ENCODE results near the gene BCL2A1. TPM values are rescaled to one million over a fixed set of nuclear protein-coding genes. Genes with fewer than 3 reads are reported as not detected.

The BCL2A1 gene
- total RNA-seq, 1 experiment from 2014 or later, result 16.9 TPM

DNA sequence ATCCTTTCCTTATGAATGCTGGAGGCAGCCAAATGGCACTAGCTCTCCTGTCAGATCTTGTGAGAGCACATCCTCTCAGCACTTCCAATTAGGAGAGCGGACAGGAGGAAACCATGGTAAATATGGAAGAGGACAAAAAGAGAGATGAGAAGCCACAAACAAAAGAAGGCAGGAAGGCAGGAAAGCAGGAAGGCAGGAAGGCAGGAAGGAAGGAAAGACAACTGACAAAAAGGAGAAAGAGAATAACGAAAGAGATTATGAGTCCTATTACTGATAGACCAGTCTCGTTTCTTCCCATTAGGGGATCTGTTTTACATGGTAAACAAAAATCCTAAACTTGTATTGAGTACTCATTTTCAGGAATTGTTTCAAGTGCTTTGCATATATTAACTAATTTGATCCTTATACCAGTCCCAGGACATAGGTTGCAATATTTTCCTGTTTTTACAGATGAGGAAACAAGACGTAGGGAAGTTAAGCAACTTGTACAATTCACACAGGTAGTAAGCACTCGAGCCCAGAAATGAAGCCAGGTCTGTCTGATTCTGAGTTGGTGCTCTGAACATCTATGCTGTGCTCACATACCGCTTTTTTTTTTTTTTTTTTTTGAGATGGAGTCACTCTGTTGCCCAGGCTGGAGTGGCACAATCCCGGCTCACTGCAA is 4.2 kb downstream of the BCL2A1 start:
- H3K9ac ChIP-seq (ENCODE audit: low read length), result peak overlapping the region; percentile 81
- H3K4me3 ChIP-seq (ENCODE audit: low read length), result no peak overlapping the region; the same call in 1 of the 2 replicates
- no peaks in the 10 kb centered on the region for H3K27me3 ChIP-seq (ENCODE audit: low read length)
- H2AFZ ChIP-seq (ENCODE audit: low read length), result no peak overlapping the region
- peaks cover 35% of the 10 kb centered on the region for H3K4me1 ChIP-seq (ENCODE audit: insufficient read depth, low read length)
- TF ChIP-seq EZH2 (IDR thresholded peaks at IDR 0.05; ENCODE audit: low read length, unreplicated experiment) (no peak), EZH2phosphoT487 (IDR thresholded peaks at IDR 0.05; ENCODE audit: borderline replicate concordance, low read length) (no peak)
- TF ChIP-seq, protein P1, sequence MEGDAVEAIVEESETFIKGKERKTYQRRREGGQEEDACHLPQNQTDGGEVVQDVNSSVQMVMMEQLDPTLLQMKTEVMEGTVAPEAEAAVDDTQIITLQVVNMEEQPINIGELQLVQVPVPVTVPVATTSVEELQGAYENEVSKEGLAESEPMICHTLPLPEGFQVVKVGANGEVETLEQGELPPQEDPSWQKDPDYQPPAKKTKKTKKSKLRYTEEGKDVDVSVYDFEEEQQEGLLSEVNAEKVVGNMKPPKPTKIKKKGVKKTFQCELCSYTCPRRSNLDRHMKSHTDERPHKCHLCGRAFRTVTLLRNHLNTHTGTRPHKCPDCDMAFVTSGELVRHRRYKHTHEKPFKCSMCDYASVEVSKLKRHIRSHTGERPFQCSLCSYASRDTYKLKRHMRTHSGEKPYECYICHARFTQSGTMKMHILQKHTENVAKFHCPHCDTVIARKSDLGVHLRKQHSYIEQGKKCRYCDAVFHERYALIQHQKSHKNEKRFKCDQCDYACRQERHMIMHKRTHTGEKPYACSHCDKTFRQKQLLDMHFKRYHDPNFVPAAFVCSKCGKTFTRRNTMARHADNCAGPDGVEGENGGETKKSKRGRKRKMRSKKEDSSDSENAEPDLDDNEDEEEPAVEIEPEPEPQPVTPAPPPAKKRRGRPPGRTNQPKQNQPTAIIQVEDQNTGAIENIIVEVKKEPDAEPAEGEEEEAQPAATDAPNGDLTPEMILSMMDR (conservative IDR thresholded peaks at IDR 0.05; ENCODE audit: low read depth, low read length), result no peak
- no peaks in the 10 kb centered on the region for H3K9me3 ChIP-seq (ENCODE audit: low read length)
- ATAC-seq, result no peak
- no peaks in the 10 kb centered on the region for H3K36me3 ChIP-seq (ENCODE audit: low read depth, low read length)
- CTCF ChIA-PET, result no interaction called here
- DNase-seq, result no peak
- BruUV-seq (replicated peaks), result no TSS peak
- POLR2A ChIA-PET (ENCODE audit: unreplicated experiment), result no interaction called here
- H3K4me2 ChIP-seq (ENCODE audit: low read length), result peak overlapping the region; percentile 63
- H4K20me1 ChIP-seq (ENCODE audit: low read length), result no peaks in the 10 kb centered on the region
- no peaks in the 10 kb centered on the region for H3F3A ChIP-seq (ENCODE audit: low read length, unreplicated experiment)
- peaks cover 20% of the 10 kb centered on the region for H3K79me2 ChIP-seq (ENCODE audit: low read length)
- intact Hi-C loops (cut with micrococcal nuclease), result no loop called here
- peak overlapping the region; percentile 93 for H3K27ac ChIP-seq (ENCODE audit: low read length)
- no peaks in the 10 kb centered on the region for H3K9me2 ChIP-seq (replicated peaks; ENCODE audit: low read length)

DNA sequence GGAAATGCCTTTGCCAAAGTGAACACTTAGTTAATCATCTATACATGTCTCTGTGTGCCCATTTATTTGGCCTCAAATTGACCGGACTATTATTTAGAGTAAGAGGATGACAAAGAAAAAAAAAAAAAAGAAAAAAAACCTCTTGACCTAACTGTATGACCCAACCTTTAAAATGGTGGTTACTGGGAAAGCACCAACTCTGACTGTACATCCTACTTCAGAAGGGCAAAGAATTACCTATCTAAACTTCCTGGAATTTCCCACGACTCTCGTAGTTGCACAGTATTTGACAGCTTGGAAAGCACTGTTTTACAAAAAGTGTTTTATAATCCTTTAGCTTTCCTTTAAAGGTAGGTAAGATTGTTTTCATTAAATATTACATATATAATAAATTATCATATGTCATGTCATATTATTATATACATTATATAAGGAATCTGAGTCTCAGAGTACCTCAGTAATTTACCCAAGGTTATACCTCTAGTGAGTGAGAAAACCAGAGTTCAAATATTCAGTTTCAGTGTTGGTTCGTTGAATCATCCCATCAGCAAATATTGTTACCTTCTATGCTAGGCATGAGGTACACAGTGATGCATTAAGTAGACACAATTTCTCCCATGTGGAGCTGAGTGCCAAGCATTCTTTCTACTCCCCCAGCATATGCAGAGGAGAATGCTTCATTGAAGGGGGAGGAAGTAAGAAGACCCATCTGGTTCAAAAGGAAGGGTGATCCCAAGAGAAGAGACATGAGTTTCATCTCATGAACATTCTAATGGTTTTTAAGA is 5.0 kb downstream of the BCL2A1 start:
- Histone ChIP-seq H3K36me3 (ENCODE audit: low read depth, low read length) (no peaks in the 10 kb centered on the region), H3K9me3 (ENCODE audit: low read length) (no peaks in the 10 kb centered on the region), H3K4me3 (ENCODE audit: low read length) (peak overlapping the region; percentile 21; the same call in 1 of the 2 replicates), H2AFZ (ENCODE audit: low read length) (no peak overlapping the region), H4K20me1 (ENCODE audit: low read length) (no peaks in the 10 kb centered on the region), H3K9me2 (replicated peaks; ENCODE audit: low read length) (no peaks in the 10 kb centered on the region), H3K4me1 (ENCODE audit: insufficient read depth, low read length) (peaks cover 30% of the 10 kb centered on the region), H3F3A (ENCODE audit: low read length, unreplicated experiment) (no peaks in the 10 kb centered on the region), H3K9ac (ENCODE audit: low read length) (peak overlapping the region; percentile 81), H3K79me2 (ENCODE audit: low read length) (peaks cover 20% of the 10 kb centered on the region), H3K27ac (ENCODE audit: low read length) (peak overlapping the region; percentile 93), H3K4me2 (ENCODE audit: low read length) (peak overlapping the region; percentile 63), H3K27me3 (ENCODE audit: low read length) (no peaks in the 10 kb centered on the region)
- DNase-seq, result peak; percentile 73
- POLR2A ChIA-PET (ENCODE audit: unreplicated experiment), result no interaction called here
- peak; percentile 59 for ATAC-seq
- CTCF ChIA-PET, result no interaction called here
- TF ChIP-seq, protein P1 (conservative IDR thresholded peaks at IDR 0.05; ENCODE audit: low read depth, low read length), result no peak
- TF ChIP-seq EZH2 (IDR thresholded peaks at IDR 0.05; ENCODE audit: low read length, unreplicated experiment) (no peak), EZH2phosphoT487 (IDR thresholded peaks at IDR 0.05; ENCODE audit: borderline replicate concordance, low read length) (no peak)
- intact Hi-C loops (cut with micrococcal nuclease), result no loop called here
- BruUV-seq (replicated peaks), result no TSS peak
